Memory B cell (primary cell): ENCODE measurements around the gene WASL.

ENCODE experiments used
- ATAC-seq: fragments of 150-1000 bp; cut with Tn5 transposase; 2 replicates; pipeline ENCODE4 v1.10.0; 2021; ENCODE audit warnings: low read depth, mild to moderate bottlenecking, moderate library complexity
- DNase-seq, 2 donors: peaks; one replicate each; pipeline ENCODE4 v3.0.0; 2022; ENCODE audit warnings: low spot score in 2 of 2
- H3K27ac Mint-ChIP-seq: one replicate; pipeline ENCODE4 v1.8.0; 2022; ENCODE audit warnings: mild to moderate bottlenecking, moderate library complexity, mixed read lengths
- H3K27me3 Mint-ChIP-seq: one replicate; pipeline ENCODE4 v1.8.0; 2022; ENCODE audit warnings: mixed read lengths
- H3K36me3 Mint-ChIP-seq: one replicate; pipeline ENCODE4 v1.8.0; 2022; ENCODE audit warnings: mild to moderate bottlenecking, mixed read lengths
- H3K4me1 Mint-ChIP-seq: one replicate; pipeline ENCODE4 v1.8.0; 2022; ENCODE audit warnings: mixed read lengths
- H3K4me3 Mint-ChIP-seq: one replicate; pipeline ENCODE4 v1.8.0; 2022; ENCODE audit warnings: mild to moderate bottlenecking, moderate library complexity, mixed read lengths
- H3K9me3 Mint-ChIP-seq: one replicate; pipeline ENCODE4 v1.8.0; 2022; ENCODE audit warnings: mixed read lengths

The WASL gene

GRCh38 chr7:123681561-123681960 is 67.2 kb downstream of the WASL start:
- H3K27ac Mint-ChIP-seq = no peak overlapping the region
- H3K4me1 Mint-ChIP-seq = no peaks in the 10 kb centered on the region
- DNase-seq = no peak
- H3K9me3 Mint-ChIP-seq = no peaks in the 10 kb centered on the region
- no peak overlapping the region for H3K4me3 Mint-ChIP-seq
- peaks cover 8% of the 10 kb centered on the region for H3K36me3 Mint-ChIP-seq
- no peaks in the 10 kb centered on the region for H3K27me3 Mint-ChIP-seq
- ATAC-seq = no peak

- ATAC-seq (no peak), DNase-seq (no peak)
- Mint-ChIP-seq H3K4me1 (no peaks in the 10 kb centered on the region), H3K9me3 (no peaks in the 10 kb centered on the region), H3K36me3 (peaks cover 8% of the 10 kb centered on the region), H3K4me3 (no peak overlapping the region), H3K27me3 (no peaks in the 10 kb centered on the region), H3K27ac (no peak overlapping the region)
These were observed 68.2 kb downstream of the WASL start for GRCh38 chr7:123680580-123680979.

GRCh38 chr7:123679614-123680013 is 69.2 kb downstream of the WASL start:
- peaks cover 4% of the 10 kb centered on the region for H3K36me3 Mint-ChIP-seq
- ATAC-seq (no peak), DNase-seq (no peak)
- H3K27me3 Mint-ChIP-seq = no peaks in the 10 kb centered on the region
- no peaks in the 10 kb centered on the region for H3K4me1 Mint-ChIP-seq
- no peak overlapping the region for H3K4me3 Mint-ChIP-seq
- no peak overlapping the region for H3K27ac Mint-ChIP-seq
- H3K9me3 Mint-ChIP-seq = no peaks in the 10 kb centered on the region

GRCh38 chr7:123677061-123677715 is 71.6 kb downstream of the WASL start:
- H3K4me1 Mint-ChIP-seq = no peaks in the 10 kb centered on the region
- H3K27me3 Mint-ChIP-seq = no peaks in the 10 kb centered on the region
- H3K9me3 Mint-ChIP-seq = no peaks in the 10 kb centered on the region
- H3K27ac Mint-ChIP-seq = no peak overlapping the region
- DNase-seq (no peak), ATAC-seq (no peak)
- H3K36me3 Mint-ChIP-seq = no peaks in the 10 kb centered on the region
- H3K4me3 Mint-ChIP-seq = no peak overlapping the region

GRCh38 chr7:123675181-123675473 is 73.7 kb downstream of the WASL start:
- Mint-ChIP-seq H3K4me1 (no peaks in the 10 kb centered on the region), H3K36me3 (no peaks in the 10 kb centered on the region), H3K27ac (no peak overlapping the region), H3K27me3 (no peaks in the 10 kb centered on the region), H3K4me3 (no peak overlapping the region), H3K9me3 (no peaks in the 10 kb centered on the region)
- no peak for DNase-seq
- no peak for ATAC-seq

- Mint-ChIP-seq H3K27ac (no peak overlapping the region), H3K4me1 (no peaks in the 10 kb centered on the region), H3K9me3 (no peaks in the 10 kb centered on the region), H3K4me3 (no peak overlapping the region), H3K36me3 (no peaks in the 10 kb centered on the region), H3K27me3 (no peaks in the 10 kb centered on the region)
- ATAC-seq (no peak), DNase-seq (no peak)
These were observed 74.2 kb downstream of the WASL start for GRCh38 chr7:123674399-123675180.

GRCh38 chr7:123673752-123674398 is 74.9 kb downstream of the WASL start:
- H3K36me3 Mint-ChIP-seq = no peaks in the 10 kb centered on the region
- no peak overlapping the region for H3K27ac Mint-ChIP-seq
- ATAC-seq (no peak), DNase-seq (no peak)
- H3K4me1 Mint-ChIP-seq = no peaks in the 10 kb centered on the region
- no peaks in the 10 kb centered on the region for H3K9me3 Mint-ChIP-seq
- no peak overlapping the region for H3K4me3 Mint-ChIP-seq
- H3K27me3 Mint-ChIP-seq = peaks cover 1% of the 10 kb centered on the region

GRCh38 chr7:123673137-123673732 is 75.6 kb downstream of the WASL start:
- DNase-seq = no peak
- ATAC-seq = no peak
- Mint-ChIP-seq H3K27me3 (peaks cover 1% of the 10 kb centered on the region), H3K4me3 (no peak overlapping the region), H3K27ac (no peak overlapping the region), H3K4me1 (no peaks in the 10 kb centered on the region), H3K9me3 (no peaks in the 10 kb centered on the region), H3K36me3 (no peaks in the 10 kb centered on the region)

GRCh38 chr7:123669485-123669884 is 79.3 kb downstream of the WASL start:
- no peak overlapping the region for H3K4me3 Mint-ChIP-seq
- no peaks in the 10 kb centered on the region for H3K9me3 Mint-ChIP-seq
- no peak for DNase-seq
- ATAC-seq = no peak
- H3K27me3 Mint-ChIP-seq = peaks cover 3% of the 10 kb centered on the region
- H3K36me3 Mint-ChIP-seq = no peaks in the 10 kb centered on the region
- H3K27ac Mint-ChIP-seq = no peak overlapping the region
- H3K4me1 Mint-ChIP-seq = no peaks in the 10 kb centered on the region

- Mint-ChIP-seq H3K4me1 (no peaks in the 10 kb centered on the region), H3K27ac (no peak overlapping the region), H3K27me3 (peaks cover 9% of the 10 kb centered on the region), H3K4me3 (no peak overlapping the region), H3K36me3 (no peaks in the 10 kb centered on the region), H3K9me3 (no peaks in the 10 kb centered on the region)
- no peak for DNase-seq
- ATAC-seq = no peak
These were observed 82.3 kb downstream of the WASL start for GRCh38 chr7:123666492-123666891.

GRCh38 chr7:123665896-123666295 is 82.9 kb downstream of the WASL start:
- DNase-seq (no peak), ATAC-seq (no peak)
- peaks cover 9% of the 10 kb centered on the region for H3K27me3 Mint-ChIP-seq
- H3K4me1 Mint-ChIP-seq = no peaks in the 10 kb centered on the region
- no peak overlapping the region for H3K27ac Mint-ChIP-seq
- H3K36me3 Mint-ChIP-seq = no peaks in the 10 kb centered on the region
- H3K4me3 Mint-ChIP-seq = no peak overlapping the region
- no peaks in the 10 kb centered on the region for H3K9me3 Mint-ChIP-seq

GRCh38 chr7:123665157-123665556 is 83.6 kb downstream of the WASL start:
- Mint-ChIP-seq H3K4me3 (no peak overlapping the region), H3K4me1 (no peaks in the 10 kb centered on the region), H3K9me3 (no peaks in the 10 kb centered on the region), H3K27me3 (peaks cover 10% of the 10 kb centered on the region), H3K27ac (no peak overlapping the region), H3K36me3 (no peaks in the 10 kb centered on the region)
- DNase-seq (no peak), ATAC-seq (no peak)

GRCh38 chr7:123663200-123663599 is 85.6 kb downstream of the WASL start:
- no peaks in the 10 kb centered on the region for H3K36me3 Mint-ChIP-seq
- ATAC-seq (no peak), DNase-seq (no peak)
- H3K4me1 Mint-ChIP-seq = no peaks in the 10 kb centered on the region
- no peaks in the 10 kb centered on the region for H3K9me3 Mint-ChIP-seq
- no peak overlapping the region for H3K4me3 Mint-ChIP-seq
- H3K27ac Mint-ChIP-seq = no peak overlapping the region
- H3K27me3 Mint-ChIP-seq = peaks cover 10% of the 10 kb centered on the region

GRCh38 chr7:123662755-123663154 is 86.0 kb downstream of the WASL start:
- Mint-ChIP-seq H3K36me3 (no peaks in the 10 kb centered on the region), H3K4me1 (no peaks in the 10 kb centered on the region), H3K27me3 (peaks cover 11% of the 10 kb centered on the region), H3K9me3 (no peaks in the 10 kb centered on the region), H3K4me3 (no peak overlapping the region), H3K27ac (no peak overlapping the region)
- DNase-seq = no peak
- no peak for ATAC-seq
